Measurements from ENCODE around the gene PARP9.

The PARP9 gene

GRCh38 chr3:122586773-122587485 lies 22.8 kb upstream of the PARP9 start:
- H3K27me3 ChIP-seq (ENCODE audit: insufficient read depth, insufficient read length): no peaks in the 10 kb centered on the region
- no peaks in the 10 kb centered on the region for H3K4me1 ChIP-seq (ENCODE audit: insufficient read depth, insufficient read length)
- no peak overlapping the region for H3K9ac ChIP-seq (ENCODE audit: insufficient read length, low read depth)
- H3K4me3 ChIP-seq (ENCODE audit: insufficient read length, low read depth): no peak overlapping the region
- H3K9me3 ChIP-seq (ENCODE audit: insufficient read depth, low read length): peaks cover 14% of the 10 kb centered on the region
- TF ChIP-seq ZNF274 (IDR thresholded peaks at IDR 0.05; ENCODE audit: low read depth, low read length) (no peak), YY1 (IDR thresholded peaks at IDR 0.05; ENCODE audit: insufficient read depth, insufficient read length) (no peak), SUZ12 (IDR thresholded peaks at IDR 0.05; ENCODE audit: extremely low read depth, insufficient read depth, insufficient read length) (no peak)
- H3K36me3 ChIP-seq (ENCODE audit: insufficient read depth, insufficient read length, low read length): no peaks in the 10 kb centered on the region
- DNase-seq (ENCODE audit: low read depth, low spot score): no peak

- H3K36me3 ChIP-seq (ENCODE audit: insufficient read depth, insufficient read length, low read length): no peaks in the 10 kb centered on the region
- no peak for TF ChIP-seq ZNF274 (IDR thresholded peaks at IDR 0.05; ENCODE audit: low read depth, low read length)
- no peak for TF ChIP-seq YY1 (IDR thresholded peaks at IDR 0.05; ENCODE audit: insufficient read depth, insufficient read length)
- TF ChIP-seq SUZ12 (IDR thresholded peaks at IDR 0.05; ENCODE audit: extremely low read depth, insufficient read depth, insufficient read length): no peak
- no peak overlapping the region for H3K4me3 ChIP-seq (ENCODE audit: insufficient read length, low read depth)
- H3K27me3 ChIP-seq (ENCODE audit: insufficient read depth, insufficient read length): no peaks in the 10 kb centered on the region
- H3K9ac ChIP-seq (ENCODE audit: insufficient read length, low read depth): no peak overlapping the region
- H3K4me1 ChIP-seq (ENCODE audit: insufficient read depth, insufficient read length): no peaks in the 10 kb centered on the region
- H3K9me3 ChIP-seq (ENCODE audit: insufficient read depth, low read length): peaks cover 19% of the 10 kb centered on the region
- no peak for DNase-seq (ENCODE audit: low read depth, low spot score)
Measured at GRCh38 chr3:122586098-122586497, 22.0 kb upstream of the PARP9 start.

GRCh38 chr3:122582390-122582789 lies 18.3 kb upstream of the PARP9 start:
- no peak overlapping the region for H3K9ac ChIP-seq (ENCODE audit: insufficient read length, low read depth)
- no peak overlapping the region for H3K4me3 ChIP-seq (ENCODE audit: insufficient read length, low read depth)
- H3K27me3 ChIP-seq (ENCODE audit: insufficient read depth, insufficient read length): no peaks in the 10 kb centered on the region
- H3K9me3 ChIP-seq (ENCODE audit: insufficient read depth, low read length): peaks cover 16% of the 10 kb centered on the region
- H3K36me3 ChIP-seq (ENCODE audit: insufficient read depth, insufficient read length, low read length): no peaks in the 10 kb centered on the region
- no peaks in the 10 kb centered on the region for H3K4me1 ChIP-seq (ENCODE audit: insufficient read depth, insufficient read length)
- DNase-seq (ENCODE audit: low read depth, low spot score): no peak
- TF ChIP-seq YY1 (IDR thresholded peaks at IDR 0.05; ENCODE audit: insufficient read depth, insufficient read length) (no peak), ZNF274 (IDR thresholded peaks at IDR 0.05; ENCODE audit: low read depth, low read length) (no peak), SUZ12 (IDR thresholded peaks at IDR 0.05; ENCODE audit: extremely low read depth, insufficient read depth, insufficient read length) (no peak)

GRCh38 chr3:122581622-122582021 lies 17.5 kb upstream of the PARP9 start:
- no peaks in the 10 kb centered on the region for H3K27me3 ChIP-seq (ENCODE audit: insufficient read depth, insufficient read length)
- TF ChIP-seq YY1 (IDR thresholded peaks at IDR 0.05; ENCODE audit: insufficient read depth, insufficient read length) (no peak), SUZ12 (IDR thresholded peaks at IDR 0.05; ENCODE audit: extremely low read depth, insufficient read depth, insufficient read length) (no peak), ZNF274 (IDR thresholded peaks at IDR 0.05; ENCODE audit: low read depth, low read length) (no peak)
- no peak overlapping the region for H3K4me3 ChIP-seq (ENCODE audit: insufficient read length, low read depth)
- no peak overlapping the region for H3K9ac ChIP-seq (ENCODE audit: insufficient read length, low read depth)
- no peaks in the 10 kb centered on the region for H3K36me3 ChIP-seq (ENCODE audit: insufficient read depth, insufficient read length, low read length)
- H3K9me3 ChIP-seq (ENCODE audit: insufficient read depth, low read length): peaks cover 15% of the 10 kb centered on the region
- no peaks in the 10 kb centered on the region for H3K4me1 ChIP-seq (ENCODE audit: insufficient read depth, insufficient read length)
- DNase-seq (ENCODE audit: low read depth, low spot score): no peak

- no peak for TF ChIP-seq ZNF274 (IDR thresholded peaks at IDR 0.05; ENCODE audit: low read depth, low read length)
- TF ChIP-seq YY1 (IDR thresholded peaks at IDR 0.05; ENCODE audit: insufficient read depth, insufficient read length): no peak
- no peak for TF ChIP-seq SUZ12 (IDR thresholded peaks at IDR 0.05; ENCODE audit: extremely low read depth, insufficient read depth, insufficient read length)
- DNase-seq (ENCODE audit: low read depth, low spot score): no peak
- H3K27me3 ChIP-seq (ENCODE audit: insufficient read depth, insufficient read length): no peaks in the 10 kb centered on the region
- peaks cover 15% of the 10 kb centered on the region for H3K9me3 ChIP-seq (ENCODE audit: insufficient read depth, low read length)
- no peaks in the 10 kb centered on the region for H3K36me3 ChIP-seq (ENCODE audit: insufficient read depth, insufficient read length, low read length)
- H3K4me1 ChIP-seq (ENCODE audit: insufficient read depth, insufficient read length): no peaks in the 10 kb centered on the region
- no peak overlapping the region for H3K4me3 ChIP-seq (ENCODE audit: insufficient read length, low read depth)
- no peak overlapping the region for H3K9ac ChIP-seq (ENCODE audit: insufficient read length, low read depth)
Measured at GRCh38 chr3:122580470-122580869, 16.4 kb upstream of the PARP9 start.

GRCh38 chr3:122578069-122578740 lies 14.1 kb upstream of the PARP9 start:
- DNase-seq (ENCODE audit: low read depth, low spot score): no peak
- Histone ChIP-seq H3K9me3 (ENCODE audit: insufficient read depth, low read length) (peaks cover 15% of the 10 kb centered on the region), H3K4me3 (ENCODE audit: insufficient read length, low read depth) (no peak overlapping the region), H3K27me3 (ENCODE audit: insufficient read depth, insufficient read length) (no peaks in the 10 kb centered on the region), H3K4me1 (ENCODE audit: insufficient read depth, insufficient read length) (no peaks in the 10 kb centered on the region), H3K9ac (ENCODE audit: insufficient read length, low read depth) (no peak overlapping the region), H3K36me3 (ENCODE audit: insufficient read depth, insufficient read length, low read length) (no peaks in the 10 kb centered on the region)
- TF ChIP-seq ZNF274 (IDR thresholded peaks at IDR 0.05; ENCODE audit: low read depth, low read length): no peak
- no peak for TF ChIP-seq YY1 (IDR thresholded peaks at IDR 0.05; ENCODE audit: insufficient read depth, insufficient read length)
- TF ChIP-seq SUZ12 (IDR thresholded peaks at IDR 0.05; ENCODE audit: extremely low read depth, insufficient read depth, insufficient read length): no peak

GRCh38 chr3:122577409-122578031 lies 13.4 kb upstream of the PARP9 start, which contains the start of gene PARP15:
Gene PARP15 (plus strand): TSS chr3:122577650. CDS start chr3:122577668, 18 bp downstream.
- Histone ChIP-seq H3K4me1 (ENCODE audit: insufficient read depth, insufficient read length) (no peaks in the 10 kb centered on the region), H3K36me3 (ENCODE audit: insufficient read depth, insufficient read length, low read length) (no peaks in the 10 kb centered on the region), H3K9ac (ENCODE audit: insufficient read length, low read depth) (no peak within 1 kb of the TSS), H3K4me3 (ENCODE audit: insufficient read length, low read depth) (no peak within 1 kb of the TSS), H3K27me3 (ENCODE audit: insufficient read depth, insufficient read length) (no peaks in the 10 kb centered on the region), H3K9me3 (ENCODE audit: insufficient read depth, low read length) (peaks cover 11% of the 10 kb centered on the region)
- no peak for DNase-seq (ENCODE audit: low read depth, low spot score)
- no peak for TF ChIP-seq SUZ12 (IDR thresholded peaks at IDR 0.05; ENCODE audit: extremely low read depth, insufficient read depth, insufficient read length)
- no peak for TF ChIP-seq ZNF274 (IDR thresholded peaks at IDR 0.05; ENCODE audit: low read depth, low read length)
- TF ChIP-seq YY1 (IDR thresholded peaks at IDR 0.05; ENCODE audit: insufficient read depth, insufficient read length): no peak

All from NT2/D1 (cell line).